GM18907 (cell line): ENCODE data around the gene MAML3.

Experiments used
- ATAC-seq: cut with Tn5 transposase; IDR thresholded peaks from one replicate; pipeline ENCODE4 v1.9.1; 2021; ENCODE audit warnings: mild to moderate bottlenecking, moderate library complexity; ENCODE audit not compliant: unreplicated experiment

The MAML3 gene

DNA sequence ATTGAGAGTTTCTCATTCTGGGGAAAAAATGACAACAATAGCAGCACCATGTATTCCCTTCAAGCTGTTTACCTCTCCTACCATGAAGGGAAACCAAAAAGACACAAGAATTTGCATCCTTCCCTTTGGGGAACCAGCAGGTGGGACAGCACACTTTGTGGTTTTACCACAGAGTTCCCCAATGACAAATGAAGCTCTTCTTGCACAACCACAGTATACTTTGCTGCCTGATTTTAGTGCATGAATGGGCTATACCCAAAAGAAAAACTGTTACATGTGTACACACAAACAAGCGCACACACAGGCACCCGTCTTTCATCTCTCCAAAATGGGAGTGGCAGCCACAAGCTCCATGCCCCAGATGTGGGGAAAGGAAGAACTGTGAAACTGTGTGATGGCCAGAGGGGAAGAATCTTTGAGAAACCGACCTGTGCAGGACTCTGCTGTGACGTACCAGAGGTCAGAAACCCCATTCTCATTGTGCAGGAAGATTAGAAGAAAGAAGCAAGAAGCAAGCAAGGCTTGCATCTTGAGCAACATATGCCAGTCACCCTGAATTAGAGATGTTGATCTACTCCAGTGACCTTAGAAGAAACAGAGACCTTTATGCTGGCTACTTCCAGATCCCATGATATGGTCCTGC lies 2.7 kb upstream of the MAML3 start:
- ATAC-seq: peak; percentile 82

DNA sequence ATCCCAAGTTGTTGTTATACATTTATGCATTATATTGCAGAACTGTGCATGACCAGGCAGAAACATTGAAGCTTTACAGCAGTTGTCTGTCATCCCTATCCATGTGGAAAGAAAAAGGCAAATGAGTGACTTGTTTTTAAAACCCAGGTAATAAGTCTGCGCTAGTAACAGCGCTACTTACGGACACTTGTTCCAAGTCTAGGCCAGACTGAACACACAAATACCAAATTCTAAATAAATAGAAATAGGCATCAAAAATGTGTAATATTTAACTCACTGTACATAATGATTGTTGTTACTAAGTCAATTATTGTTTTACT lies 548 bp upstream of the MAML3 start:
- ATAC-seq: no peak

DNA sequence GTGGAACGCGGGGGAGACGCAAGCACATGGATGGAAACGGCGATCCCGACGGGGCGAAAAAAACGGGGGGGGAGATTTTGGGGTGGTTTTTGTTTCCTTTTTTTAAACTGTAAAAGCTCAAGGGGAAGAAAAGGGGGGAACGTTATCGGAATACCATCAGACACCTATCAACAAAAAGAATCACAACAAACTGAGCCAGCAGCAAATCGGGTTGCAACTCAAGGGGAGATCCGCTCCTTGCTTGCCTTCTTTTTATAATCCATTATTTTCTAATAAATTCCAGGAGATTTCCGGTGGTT lies 616 bp downstream of the MAML3 start:
- no peak for ATAC-seq

DNA sequence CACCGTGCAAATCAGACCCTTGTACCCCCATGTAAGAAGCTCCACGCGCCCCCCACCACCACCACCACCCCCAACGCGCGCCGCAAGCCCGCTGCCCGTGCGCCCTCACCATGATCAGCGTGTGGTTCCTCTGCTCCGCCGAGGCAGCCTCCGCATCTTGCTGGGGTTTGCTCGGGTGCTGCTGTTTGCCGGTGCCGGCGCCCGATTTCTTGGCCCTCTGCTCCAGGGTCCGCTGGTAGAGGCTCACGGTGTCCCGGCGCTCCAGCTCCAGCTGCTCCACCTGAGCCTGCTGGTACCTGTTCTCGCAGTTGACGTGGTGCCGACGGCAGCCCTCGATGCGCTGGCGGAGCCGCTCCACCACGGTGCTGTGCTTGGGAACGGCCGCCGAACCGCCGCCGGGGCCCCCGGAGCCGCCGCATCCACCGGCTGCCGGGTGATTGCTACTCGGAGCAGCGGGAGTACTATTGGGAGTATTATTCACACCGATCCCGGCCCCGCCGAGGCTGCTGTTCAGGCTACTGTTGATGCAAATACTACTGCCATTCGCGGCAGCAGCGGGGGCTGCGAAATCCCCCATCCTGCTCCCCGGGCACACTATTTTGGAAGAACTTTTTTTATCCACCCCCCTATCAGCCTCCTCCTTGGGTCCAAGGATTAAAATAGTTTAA lies 1.1 kb downstream of the MAML3 start:
- ATAC-seq: no peak

DNA sequence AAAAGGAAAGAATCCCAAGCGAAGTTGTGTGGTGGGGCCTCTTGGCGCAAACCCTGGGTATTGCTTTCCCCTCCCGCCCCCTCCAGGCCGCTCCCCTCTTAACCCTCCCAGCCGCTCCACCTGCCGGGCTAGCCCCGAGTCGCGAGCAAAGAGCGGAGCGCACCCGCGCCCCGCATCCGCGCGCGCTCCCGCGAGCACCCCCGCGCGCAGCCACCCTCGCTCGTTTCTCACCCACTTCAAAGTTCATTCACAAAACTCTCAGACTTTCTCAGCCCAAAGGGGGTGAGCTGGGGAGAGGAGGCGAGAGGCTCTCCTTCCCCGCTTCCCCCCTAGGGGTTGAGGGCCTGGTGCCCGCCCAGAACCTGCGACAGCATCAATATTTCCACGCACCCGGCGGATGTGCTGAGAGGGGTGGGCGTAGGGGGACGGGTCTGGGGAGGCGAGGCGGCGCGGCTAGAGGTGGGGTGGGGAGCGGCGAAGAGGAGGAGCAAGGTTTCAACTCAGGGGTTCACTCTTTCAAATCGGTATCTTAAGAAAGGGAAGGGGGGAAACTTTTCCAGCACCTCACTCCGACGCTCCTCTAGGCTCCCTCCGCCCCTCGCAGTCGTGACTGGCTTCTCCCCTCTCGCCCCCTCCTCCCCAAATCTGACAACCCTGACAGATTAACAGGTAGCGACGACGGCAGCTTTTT lies 1.8 kb downstream of the MAML3 start:
- no peak for ATAC-seq

DNA sequence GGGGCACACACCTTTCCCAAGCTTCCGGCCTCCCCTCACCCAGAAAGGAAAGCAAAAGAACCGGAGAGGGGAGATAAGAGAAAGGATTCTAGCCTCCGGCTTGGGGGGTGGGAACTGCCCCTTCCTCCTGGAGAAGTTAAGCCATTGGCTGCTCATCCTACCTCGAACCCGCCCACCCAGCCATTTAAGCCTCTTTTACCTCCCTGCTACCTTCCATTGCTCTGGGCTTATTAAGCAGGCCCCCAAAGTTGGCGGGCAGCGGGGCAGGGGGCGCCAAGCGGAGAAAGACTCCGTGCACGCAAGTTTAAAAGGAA lies 2.3 kb downstream of the MAML3 start:
- no peak for ATAC-seq

DNA sequence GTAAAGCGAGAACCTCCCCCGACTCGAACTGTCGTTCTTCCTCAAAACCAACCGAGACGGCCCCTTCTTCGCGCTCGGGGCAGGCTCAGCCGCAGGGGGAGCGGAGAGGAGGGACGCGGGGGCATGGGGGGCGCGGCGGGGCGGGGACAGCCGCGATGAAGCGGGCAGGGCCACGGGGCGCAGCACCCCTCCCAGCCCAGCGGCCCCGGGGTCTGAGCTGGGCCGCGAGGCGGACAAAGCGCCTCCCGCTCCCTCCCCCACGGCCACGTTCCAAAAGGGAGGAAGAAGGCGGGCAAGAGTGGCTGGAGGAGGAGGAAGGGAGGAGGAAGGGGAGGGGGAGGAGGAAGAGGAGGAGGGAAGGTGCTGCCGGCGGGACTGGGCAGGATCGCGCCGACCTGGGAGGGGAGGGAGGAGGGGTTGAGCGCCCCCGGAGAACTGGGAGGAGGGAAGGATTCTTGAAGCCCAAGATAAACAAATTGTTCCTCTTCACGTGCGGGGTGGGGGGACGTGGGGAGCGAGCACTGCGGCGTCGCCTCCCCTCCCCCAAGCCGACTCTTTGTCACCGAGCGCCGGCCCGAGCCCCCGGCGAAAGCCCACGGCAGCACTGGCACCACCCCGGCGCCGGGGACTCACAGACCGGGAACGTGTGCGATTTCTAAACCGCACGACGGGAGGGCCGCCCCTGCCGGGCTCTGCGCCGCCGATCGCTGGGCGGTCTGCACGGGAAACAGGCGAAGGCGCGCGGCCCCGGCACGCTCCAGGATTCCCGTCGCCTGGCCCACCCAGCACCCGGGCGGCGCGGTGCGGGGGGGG lies 2.9 kb downstream of the MAML3 start:
- no peak for ATAC-seq

DNA sequence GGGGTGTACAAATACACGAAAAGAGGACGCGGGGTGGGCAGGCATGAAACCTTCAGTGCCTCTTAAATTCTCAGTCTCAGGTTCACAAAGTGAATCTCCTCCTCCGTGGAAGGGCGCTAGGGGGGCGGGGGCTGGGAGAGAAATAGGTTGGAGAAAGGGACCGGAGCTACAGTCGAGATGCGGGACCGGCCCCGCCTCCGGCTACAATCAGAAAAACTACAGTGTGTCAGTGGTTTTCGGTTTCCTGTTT lies 3.4 kb downstream of the MAML3 start:
- ATAC-seq: no peak

DNA sequence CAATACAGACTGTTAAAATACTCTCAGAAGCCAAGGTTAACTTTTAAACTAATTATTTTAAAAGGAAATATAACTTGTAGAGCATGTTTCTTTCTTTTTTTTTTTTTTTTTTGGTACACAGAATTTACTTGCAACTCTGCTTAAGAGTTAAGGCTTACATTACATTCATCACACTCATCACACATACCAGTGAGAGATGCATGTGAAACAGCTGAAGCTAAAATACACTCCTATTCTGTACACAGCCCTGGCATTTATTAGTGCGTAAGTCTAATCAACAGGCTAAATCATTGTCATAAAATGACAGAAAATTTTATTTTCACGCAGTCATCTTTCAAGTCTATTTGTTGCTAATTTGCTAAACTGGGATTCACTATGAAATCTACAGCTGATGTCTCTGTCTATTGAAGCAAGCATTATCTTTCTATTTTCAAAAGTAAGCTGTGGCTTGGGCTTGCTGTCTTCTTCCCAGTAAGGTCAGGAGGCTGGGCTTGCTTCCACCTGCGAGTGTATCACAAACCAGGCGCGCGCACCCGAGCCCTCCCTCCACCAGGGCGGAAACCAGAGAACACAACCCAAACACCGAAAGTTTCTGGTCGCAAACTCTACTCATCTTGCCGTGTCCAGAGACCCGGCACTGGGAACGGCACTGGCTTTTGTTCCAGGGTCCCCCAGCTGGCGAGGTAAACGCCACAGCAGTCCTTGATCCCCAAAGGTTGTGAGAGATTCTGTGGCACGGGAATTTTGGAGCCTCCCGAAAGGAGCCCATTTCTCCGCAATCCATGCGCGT lies 3.9 kb downstream of the MAML3 start:
- ATAC-seq: no peak

DNA sequence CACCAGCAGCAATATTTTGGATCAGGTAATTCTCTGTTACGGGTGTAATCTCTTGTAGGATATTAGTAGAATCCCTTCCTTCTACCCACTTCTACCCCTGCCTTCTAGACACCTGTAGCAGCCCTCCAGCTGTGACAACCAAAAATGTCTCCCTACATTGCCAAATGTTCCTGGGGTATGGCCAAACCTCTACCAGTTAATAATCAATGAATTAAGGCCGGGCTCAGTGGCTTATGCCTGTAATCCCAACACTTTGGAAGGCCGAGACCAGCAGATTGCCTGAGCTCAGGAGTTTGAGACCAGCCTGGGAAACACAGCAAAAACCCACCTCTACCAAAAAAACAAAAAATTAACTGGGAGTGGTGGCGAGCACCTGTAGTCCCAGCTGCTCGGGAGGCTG lies 9.9 kb downstream of the MAML3 start:
- no peak for ATAC-seq

DNA sequence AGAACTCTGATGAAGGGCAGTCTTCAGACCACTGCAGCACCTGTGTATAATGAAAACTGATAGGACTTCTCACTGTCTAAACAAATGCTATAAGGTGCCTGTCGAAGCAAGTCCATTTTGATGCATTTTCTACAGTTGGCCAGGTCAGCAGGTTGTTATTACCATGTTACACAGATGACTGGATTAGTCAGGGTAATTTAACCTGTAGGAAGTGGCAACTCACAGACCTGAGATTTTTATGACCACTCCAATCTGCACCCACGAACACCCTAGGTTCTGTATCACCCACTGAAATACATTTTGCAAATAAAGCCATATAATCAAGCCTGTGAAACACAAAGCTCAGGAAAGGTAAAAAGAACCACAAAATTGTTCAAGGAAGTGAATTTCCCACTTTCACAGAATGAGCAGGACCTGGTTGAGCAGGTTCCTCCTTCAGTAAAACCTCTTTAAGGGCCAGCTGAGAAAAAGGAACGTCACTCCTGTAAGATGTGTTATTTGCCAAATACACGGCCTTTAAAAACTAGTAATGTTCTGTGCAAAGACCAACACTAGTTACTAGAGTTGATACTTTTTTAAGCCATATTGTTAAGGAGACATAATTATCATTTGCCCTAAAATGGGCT lies 12.7 kb downstream of the MAML3 start:
- ATAC-seq: no peak

DNA sequence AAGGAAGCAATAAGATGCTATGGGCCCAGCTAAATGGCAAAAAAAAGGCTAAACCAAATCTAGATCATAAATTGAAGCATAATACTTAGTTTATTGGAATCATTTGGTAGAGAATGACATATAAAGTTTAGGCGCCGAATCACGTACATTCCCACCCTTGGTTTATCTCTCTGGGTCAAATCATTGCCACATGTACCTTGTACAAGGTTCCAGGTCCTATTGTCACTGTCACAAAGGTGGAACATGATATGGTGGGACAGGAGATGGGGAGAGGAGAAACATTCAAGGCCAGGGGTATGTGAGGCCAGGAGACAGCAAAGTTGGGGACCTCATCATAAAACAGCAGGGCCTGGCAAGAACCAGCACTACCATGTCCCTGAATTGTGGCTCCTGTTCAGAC lies 13.4 kb downstream of the MAML3 start:
- no peak for ATAC-seq

DNA sequence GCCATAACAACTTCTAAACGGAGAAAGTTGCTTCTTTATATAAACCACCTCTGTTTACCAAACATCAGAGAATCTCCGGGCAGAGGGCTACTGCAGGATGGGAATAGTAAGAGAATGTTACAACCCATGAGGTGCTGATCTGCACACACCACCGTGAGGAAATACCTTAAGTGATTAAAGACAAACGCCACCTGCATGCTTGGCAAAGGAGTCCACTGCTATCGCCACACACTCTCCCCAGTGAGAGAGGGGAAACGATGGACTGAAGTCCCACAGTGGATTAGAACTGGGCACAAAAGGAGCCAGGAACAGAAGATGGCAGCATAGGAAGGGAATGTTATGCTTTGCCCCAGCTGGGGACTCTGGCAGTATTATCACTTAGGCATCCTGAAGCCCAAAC lies 15.6 kb downstream of the MAML3 start:
- ATAC-seq: no peak

DNA sequence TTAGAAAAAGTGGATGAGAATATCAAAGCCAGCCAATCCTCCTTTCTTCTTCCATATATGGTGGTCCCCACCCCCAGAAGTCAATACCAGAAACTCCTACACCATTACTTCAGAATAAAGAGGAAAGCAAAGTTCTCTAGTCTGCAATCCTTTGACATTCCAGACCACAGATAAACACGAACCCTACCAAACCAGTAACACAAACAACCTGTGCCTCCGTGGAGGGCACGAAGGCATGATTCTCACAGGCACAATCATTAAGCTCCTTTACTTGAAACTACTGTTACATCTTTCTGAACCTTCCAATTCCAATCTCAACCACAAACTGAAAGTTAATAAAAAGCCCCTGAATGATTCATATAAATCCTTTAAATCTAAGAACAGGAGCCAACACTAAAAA lies 16.3 kb downstream of the MAML3 start:
- no peak for ATAC-seq

DNA sequence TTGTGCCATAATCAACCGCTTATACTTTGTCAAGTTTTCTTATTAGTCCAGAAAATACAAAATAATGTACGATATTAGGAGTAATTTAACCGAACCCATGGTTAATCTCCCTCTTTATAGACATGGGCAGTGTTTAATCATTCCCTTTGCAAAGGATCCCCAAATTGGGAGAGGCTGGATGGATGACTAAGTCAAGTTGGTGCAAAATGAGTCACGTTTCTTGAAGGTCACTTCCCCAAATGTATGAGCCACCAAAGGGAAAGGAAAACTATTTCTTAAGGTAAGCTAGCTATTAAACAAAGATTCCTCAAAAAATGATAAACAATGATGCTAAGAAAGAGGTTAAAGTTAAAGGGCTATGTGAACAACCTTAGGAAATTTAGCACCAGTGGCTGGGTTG lies 17.5 kb downstream of the MAML3 start:
- ATAC-seq: no peak

DNA sequence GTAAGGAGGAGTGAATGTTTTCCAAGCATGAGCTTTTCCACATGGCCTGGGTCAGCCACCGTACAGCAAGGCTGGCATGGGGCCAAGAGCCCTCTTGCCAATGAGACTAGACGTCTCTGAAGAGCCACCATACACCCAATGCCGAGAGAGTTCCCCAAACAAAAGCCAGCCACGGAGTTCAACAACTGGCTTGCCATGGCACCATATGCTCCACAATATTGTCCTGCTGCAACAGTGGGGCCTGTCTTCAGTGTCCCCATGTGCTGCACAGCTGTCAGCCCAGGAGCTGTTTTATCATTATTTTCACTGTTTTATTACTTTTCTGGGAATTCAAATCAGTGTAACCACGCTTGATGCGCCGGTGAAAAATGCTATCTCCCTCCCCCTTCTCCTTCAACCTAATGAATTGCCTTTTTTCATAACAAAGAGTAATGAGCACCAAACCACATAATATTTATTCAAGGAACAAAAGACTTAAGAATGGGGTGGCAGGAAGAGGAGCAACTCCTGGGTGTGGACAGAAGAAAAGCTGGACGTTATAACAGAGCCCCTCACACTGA lies 18.4 kb downstream of the MAML3 start:
- ATAC-seq: no peak

DNA sequence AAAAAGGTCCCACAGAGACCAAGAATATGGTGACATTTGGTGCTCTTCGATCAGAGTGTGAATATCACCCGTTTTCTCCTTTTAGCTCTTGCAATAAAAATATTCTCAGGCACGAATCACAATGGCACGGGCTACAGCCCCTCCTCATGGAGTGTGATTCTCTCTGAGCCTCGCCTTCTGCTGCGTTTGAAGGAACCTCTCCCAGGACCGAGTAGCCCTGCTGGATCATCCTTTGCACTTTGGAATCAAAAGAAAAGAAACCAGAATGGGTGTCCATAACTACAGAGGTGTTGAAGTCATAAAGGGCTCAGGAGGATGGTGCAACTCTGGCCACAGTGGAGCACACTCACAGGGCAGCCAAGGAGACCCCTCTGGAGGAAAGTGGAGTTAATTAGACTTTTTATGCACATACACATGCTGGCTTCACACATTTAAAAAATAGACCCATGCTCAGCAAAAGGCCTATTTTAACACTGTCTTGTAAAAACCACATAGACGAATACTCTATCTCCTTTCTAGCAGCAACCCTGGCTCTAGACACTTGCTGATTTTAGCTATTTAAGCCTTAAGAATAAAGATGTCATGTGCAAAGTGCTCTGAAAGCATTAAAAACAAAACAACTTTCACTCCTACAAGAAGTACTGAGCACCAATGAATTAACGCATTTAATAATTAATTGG lies 19.1 kb downstream of the MAML3 start:
- no peak for ATAC-seq

DNA sequence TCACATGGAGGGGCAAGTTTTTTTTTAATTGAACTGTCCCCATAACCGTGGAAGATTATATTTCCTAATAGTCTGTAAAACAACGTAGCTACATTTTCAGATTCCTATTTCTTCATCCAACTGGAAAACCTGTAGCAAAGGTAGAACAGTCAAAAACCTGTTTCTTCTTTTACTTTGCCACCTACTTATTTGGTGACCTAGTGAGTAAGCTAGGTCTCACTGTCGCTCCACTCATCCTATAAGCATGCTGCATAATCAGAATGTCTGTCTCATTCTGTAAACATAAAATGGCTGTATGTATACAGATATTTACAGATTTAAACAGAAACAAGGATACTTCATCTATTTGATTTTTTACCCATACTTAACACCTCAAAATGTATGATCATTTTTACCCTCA lies 20.4 kb downstream of the MAML3 start:
- no peak for ATAC-seq

DNA sequence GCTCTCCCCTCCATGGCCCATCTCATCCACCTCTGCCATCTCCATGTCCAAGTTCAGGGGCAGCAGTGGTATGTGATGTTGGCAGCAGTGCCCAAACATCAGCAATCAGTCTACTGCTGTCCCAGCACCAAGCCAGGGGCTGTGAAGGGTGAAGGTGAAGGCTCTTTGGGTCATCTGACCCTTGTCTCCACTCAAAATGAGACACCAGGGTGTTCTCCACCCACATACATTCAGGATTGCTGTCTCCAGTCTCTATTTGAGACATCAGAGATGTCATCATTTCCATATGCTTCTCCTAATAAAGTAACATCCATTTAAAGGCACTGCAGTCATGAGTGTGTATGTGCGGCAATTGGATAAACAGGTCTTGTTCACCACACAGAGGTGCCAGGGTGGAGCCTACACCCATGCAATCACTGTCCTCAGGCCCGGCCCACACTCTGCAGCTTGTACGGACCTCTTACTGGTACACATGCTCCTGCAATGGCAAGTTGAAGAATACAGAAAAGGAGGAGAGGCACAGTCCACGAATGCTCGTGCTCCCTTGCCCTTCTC lies 22.2 kb downstream of the MAML3 start:
- ATAC-seq: no peak

DNA sequence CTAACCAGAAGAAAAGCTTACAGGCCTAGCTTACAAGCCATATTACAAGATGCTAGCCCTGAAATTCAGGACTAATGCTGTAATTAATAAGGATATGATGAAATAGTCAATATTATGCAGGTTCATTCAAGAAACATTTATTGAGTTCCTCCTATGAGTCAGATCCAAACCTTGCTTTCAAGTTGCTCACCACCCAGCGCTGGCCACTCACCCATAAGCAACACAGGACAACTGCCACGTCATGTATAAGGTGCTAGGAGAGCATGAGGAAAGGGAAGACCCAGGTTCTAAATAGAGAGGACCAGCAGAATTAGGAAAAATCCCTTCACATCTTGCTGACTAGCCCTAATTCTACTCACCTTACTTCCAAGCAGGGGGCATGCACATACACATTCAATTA lies 23.3 kb downstream of the MAML3 start:
- ATAC-seq: no peak
